Bronchial epithelial cell (primary cell): ENCODE data around the gene SCNN1A. TPM values are rescaled to one million over a fixed set of nuclear protein-coding genes. Genes with fewer than 3 reads are reported as not detected.

Experiments
- DNase-seq: peaks from one replicate; pipeline ENCODE4 v3.0.0-alpha.2; 2010; ENCODE audit warnings: low read depth
- FAIRE-seq: peaks from 2 replicates; lab custom pipeline; 2011; peaks lifted over from hg19 to GRCh38; lab: Jason Lieb, UNC
- H3K27me3 ChIP-seq: 2 replicates; pipeline ENCODE4 v1.5.1; 2011; ENCODE audit warnings: low read length; ENCODE audit not compliant: control insufficient read depth, insufficient read depth
- H3K36me3 ChIP-seq: 2 replicates; pipeline ENCODE4 v1.5.1; 2011; ENCODE audit warnings: low read length; ENCODE audit not compliant: control insufficient read depth, insufficient read depth
- H3K4me3 ChIP-seq: 2 replicates; pipeline ENCODE4 v1.5.1; 2011; ENCODE audit warnings: mild to moderate bottlenecking, low read depth, low read length, control low read depth
- total RNA-seq: library from RNA; depleted of rRNA; stranded (reverse); fragments of >200 nt; gene quantifications from 2 replicates; pipeline ENCODE4 v1.2.1, GENCODE V29; 2014
- TF ChIP-seq, protein P1 (sequence below): IDR thresholded peaks from 2 replicates; pipeline ENCODE4 v1.5.1; 2011; ENCODE audit warnings: mild to moderate bottlenecking, moderate library complexity, low read length, control low read depth, inconsistent platforms; ENCODE audit not compliant: insufficient read depth, severe bottlenecking

SCNN1A gene
- total RNA-seq, 1 donor from 2014 or later = 57.7 TPM

DNA sequence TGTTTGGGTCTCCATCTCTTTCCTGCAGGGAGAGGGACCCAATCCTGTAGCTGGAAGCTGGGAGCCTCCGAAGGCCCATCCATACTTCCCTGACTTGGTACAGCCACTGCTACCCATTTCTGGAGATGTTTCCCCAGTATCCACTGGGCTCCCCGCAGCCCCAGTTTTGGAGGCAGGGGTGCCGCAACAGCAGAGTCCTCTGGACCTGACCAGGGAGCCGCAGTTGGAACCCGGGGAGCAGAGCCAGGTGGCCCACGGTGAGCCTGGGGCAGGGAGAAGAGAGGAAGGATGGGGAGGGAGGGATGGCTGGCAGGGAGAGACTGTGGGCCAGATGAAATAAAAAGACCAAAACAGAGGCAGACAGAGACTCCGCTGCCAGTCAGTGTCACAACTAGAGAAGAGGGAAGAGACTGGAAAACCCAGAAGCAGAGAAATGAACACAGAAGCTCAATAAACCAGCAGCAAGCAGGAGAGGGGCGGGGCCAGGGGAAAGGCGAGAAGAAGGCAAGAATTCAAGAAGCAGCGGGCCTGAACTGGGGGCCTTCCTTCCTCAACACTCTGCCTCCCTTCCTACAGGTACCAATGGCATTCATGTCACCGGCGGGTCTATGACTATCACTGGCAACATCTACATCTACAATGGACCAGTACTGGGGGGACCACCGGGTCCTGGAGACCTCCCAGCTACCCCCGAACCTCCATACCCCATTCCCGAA lies 14.9 kb upstream of the SCNN1A start:
- Histone ChIP-seq H3K4me3 (no peak overlapping the region), H3K36me3 (peaks cover 32% of the 10 kb centered on the region), H3K27me3 (no peaks in the 10 kb centered on the region)
- FAIRE-seq (no peak), DNase-seq (no peak)
- TF ChIP-seq, protein P1, sequence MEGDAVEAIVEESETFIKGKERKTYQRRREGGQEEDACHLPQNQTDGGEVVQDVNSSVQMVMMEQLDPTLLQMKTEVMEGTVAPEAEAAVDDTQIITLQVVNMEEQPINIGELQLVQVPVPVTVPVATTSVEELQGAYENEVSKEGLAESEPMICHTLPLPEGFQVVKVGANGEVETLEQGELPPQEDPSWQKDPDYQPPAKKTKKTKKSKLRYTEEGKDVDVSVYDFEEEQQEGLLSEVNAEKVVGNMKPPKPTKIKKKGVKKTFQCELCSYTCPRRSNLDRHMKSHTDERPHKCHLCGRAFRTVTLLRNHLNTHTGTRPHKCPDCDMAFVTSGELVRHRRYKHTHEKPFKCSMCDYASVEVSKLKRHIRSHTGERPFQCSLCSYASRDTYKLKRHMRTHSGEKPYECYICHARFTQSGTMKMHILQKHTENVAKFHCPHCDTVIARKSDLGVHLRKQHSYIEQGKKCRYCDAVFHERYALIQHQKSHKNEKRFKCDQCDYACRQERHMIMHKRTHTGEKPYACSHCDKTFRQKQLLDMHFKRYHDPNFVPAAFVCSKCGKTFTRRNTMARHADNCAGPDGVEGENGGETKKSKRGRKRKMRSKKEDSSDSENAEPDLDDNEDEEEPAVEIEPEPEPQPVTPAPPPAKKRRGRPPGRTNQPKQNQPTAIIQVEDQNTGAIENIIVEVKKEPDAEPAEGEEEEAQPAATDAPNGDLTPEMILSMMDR = no peak

DNA sequence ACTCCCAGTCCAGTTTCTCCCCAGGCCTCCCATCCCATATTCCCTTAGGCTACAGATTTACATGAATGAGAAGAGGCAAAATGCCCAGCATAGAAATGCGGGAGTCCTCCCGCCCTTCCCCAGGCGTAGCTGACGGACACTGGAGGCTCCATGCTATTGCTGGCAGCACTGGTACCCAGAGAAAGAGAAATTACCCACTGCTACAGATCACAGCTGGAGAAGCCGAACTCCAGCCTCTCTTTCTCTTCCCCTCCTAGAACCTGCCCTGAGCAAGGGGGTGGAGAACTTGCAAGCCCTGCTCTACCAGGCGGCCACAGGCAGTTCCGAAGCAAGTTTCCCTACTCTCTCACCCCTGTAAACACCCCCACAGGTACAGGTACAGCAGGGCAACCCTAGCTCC lies 12.2 kb upstream of the SCNN1A start:
- no peak for DNase-seq
- Histone ChIP-seq H3K4me3 (no peak overlapping the region), H3K36me3 (peaks cover 33% of the 10 kb centered on the region), H3K27me3 (no peaks in the 10 kb centered on the region)
- TF ChIP-seq, protein P1 = no peak
- no peak for FAIRE-seq

DNA sequence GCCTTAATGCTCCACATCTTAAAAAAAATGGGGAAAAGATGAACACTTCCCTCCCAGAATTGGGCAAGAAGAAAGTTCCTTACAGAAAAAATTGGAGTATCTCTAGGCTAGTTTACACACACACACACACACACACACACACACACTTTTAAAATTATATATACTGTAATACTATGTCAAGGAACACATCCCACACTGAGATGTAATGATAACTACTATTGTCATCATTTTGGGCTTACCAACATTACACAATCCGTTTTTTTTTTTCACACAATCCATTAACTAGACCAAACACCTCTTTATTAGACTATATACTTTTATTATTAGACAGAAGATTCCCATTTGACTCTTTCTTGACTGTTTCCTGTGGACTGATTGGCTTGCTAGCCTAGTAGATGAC lies 11.1 kb upstream of the SCNN1A start:
- TF ChIP-seq, protein P1 = no peak
- FAIRE-seq (no peak), DNase-seq (no peak)
- no peak overlapping the region for H3K4me3 ChIP-seq
- H3K27me3 ChIP-seq = no peaks in the 10 kb centered on the region
- H3K36me3 ChIP-seq = peaks cover 33% of the 10 kb centered on the region

DNA sequence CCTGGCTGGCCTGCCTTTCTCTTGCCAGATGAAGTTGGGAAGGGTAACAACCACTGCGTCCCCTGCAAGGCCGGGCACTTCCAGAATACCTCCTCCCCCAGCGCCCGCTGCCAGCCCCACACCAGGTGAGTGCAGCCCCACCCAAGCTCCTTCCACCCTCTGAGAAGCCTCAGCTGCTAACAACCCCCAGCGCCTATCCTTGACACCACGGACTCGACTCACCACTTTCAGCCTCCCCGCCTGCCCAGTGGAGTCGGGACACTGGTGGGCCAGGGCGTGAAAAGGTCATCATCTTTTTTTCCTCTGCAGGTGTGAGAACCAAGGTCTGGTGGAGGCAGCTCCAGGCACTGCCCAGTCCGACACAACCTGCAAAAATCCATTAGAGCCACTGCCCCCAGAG lies 10.7 kb upstream of the SCNN1A start:
- DNase-seq (no peak), FAIRE-seq (no peak)
- no peaks in the 10 kb centered on the region for H3K27me3 ChIP-seq
- no peak overlapping the region for H3K4me3 ChIP-seq
- TF ChIP-seq, protein P1 = no peak
- peaks cover 33% of the 10 kb centered on the region for H3K36me3 ChIP-seq

DNA sequence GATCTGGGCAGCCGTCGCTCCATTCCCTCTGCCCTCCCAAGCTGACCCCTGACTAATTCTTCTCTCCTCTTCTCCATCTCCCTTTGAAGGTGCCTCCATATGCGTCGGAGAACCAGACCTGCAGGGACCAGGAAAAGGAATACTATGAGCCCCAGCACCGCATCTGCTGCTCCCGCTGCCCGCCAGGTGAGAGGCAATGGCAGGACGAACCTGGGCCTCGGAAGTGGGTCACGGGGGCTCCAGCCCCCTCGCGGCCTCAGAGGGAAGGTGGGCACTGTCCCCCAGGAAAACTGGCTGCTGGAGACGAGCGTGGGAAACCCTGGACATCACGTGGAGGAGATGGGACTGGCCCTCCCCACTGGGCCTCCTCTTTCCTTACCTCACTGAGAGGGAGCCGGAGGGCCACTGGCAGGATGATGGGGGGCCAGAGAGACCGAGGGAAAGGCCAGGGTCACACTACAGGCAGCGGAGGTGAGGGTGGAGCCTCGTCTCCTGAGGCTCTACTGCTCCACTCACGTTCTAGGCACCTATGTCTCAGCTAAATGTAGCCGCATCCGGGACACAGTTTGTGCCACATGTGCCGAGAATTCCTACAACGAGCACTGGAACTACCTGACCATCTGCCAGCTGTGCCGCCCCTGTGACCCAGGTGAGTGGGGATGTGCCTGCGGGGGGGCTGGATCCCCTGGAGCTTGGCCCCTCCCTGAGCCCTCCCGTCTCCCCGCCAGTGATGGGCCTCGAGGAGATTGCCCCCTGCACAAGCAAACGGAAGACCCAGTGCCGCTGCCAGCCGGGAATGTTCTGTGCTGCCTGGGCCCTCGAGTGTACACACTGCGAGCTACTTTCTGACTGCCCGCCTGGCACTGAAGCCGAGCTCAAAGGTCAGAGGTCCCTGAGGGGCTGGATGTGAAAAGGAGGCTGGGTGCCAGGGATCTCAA lies 9.4 kb upstream of the SCNN1A start:
- Histone ChIP-seq H3K27me3 (no peaks in the 10 kb centered on the region), H3K4me3 (peak overlapping the region; percentile 72), H3K36me3 (peaks cover 25% of the 10 kb centered on the region)
- DNase-seq (no peak), FAIRE-seq (no peak)
- TF ChIP-seq, protein P1 = no peak
